ENCODE measurements around the gene NDUFV2.

GRCh38 chr18:9096685-9097084 lies 5.8 kb upstream of the NDUFV2 start:
- TF ChIP-seq POLR2A (IDR thresholded peaks at IDR 0.05) (no peak), EP300 (IDR thresholded peaks at IDR 0.05) (no peak), CTCF (IDR thresholded peaks at IDR 0.05) (no peak), POLR2AphosphoS5 (IDR thresholded peaks at IDR 0.05) (no peak)

Data from stomach (tissue), 4 donors.